GM21723 (cell line): ENCODE results near the gene DAND5.
"Not testable (repeated sequence)": the region's sequence is repeated elsewhere in the genome, so short reads cannot be mapped to it uniquely, and the experiment has no call there.

Experiments
- ATAC-seq: cut with Tn5 transposase; IDR thresholded peaks from one replicate; pipeline ENCODE4 v1.9.1; 2021; ENCODE audit warnings: mild to moderate bottlenecking, moderate library complexity; ENCODE audit not compliant: unreplicated experiment

DAND5 gene

DNA sequence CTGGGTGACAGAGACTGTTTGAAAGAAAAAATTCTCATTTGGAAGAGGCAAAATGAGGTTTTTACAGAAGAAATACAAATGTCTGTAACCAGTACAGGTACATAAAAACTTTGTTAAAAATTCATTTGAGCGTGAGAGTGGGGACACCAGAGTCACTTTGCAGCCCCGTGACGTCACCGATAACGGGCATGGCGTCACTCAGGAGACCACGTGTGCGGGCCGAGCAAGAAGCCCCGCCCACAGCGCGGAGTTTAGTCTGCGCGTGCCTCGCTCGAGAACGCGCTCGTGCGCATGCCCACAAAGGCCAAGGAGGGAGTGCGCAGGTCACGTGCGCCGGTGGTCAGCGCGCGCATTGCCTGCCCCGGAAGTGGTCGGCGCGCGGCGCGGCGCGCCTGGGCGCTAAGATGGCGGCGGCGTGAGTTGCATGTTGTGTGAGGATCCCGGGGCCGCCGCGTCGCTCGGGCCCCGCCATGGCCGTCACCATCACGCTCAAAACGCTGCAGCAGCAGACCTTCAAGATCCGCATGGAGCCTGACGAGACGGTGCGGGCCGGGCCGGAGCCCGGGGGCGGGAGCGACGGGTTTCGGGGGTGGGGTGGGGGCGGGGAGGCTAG, 23.8 kb upstream of the DAND5 start, which contains the start of gene RAD23A:
RAD23A (plus strand) TSS at position 384 of the 613 bp plus-strand sequence; CDS start at position 471, 87 bp downstream.
- peak; percentile 61 for ATAC-seq

DNA sequence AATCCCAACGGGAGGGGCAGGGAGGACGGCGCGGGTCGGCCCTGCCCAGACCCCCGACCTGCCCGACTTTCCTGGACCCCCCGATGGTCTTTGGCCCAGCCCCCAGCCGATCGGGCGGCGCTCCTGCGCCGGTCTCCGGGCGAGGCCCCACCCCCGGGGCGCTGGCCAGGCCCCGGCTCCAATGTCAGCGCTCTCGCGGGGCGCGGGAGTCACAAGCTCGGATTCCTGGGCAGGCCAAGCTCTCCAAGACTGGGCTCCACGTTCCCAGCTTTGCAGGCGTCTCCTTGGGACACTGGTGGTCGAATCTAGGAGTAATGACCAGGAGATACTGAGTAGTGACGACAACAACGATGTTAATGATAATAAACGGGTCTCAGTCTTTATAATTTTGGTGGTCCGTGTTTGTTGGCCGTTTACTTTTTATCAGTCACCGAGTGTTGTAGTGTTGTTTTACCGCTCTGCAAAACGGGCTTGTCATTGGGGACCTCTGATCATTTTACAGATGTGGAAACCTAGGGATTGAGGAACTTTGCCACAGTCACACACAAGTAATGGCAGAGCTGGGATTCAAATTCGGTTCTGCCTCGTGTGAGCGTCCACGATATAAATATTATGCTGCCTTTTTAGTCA, 23.2 kb upstream of the DAND5 start:
- peak; percentile 48 for ATAC-seq

DNA sequence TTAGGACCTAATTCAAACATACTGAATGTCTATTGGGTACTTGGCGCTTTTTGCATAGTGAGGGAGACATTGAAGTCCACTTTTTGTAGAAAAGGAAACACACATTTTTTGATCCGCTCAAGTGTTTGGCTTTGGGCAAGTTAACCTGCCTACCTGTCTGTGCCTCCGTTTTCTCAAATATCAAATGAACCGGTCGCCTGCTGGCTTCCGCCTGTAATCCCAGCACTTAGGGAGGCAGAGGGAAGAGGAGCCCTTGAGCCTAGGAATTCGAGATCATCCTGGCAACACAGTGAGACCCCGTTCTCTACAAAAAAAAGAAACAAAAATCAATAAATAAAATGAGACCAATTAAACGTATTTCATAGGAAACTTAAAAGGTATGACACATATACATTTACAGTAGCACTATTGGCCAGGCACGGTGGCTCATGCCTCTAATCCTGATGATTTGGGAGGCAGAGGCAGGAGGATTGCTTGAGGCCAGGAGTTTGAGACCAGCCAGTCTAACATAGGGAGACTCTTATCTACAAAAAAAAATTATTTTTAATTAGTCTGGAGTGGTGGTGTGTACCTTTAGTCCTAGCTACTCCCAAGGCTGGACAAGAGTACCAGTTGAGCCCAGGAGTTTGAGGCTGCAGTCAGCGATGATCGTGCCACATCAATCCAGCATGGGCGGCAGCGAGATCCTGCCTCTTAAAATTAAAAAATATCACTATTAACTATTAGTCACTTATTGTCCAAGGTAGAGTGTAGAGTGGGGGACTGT, 22.5 kb upstream of the DAND5 start:
- no peak for ATAC-seq

DNA sequence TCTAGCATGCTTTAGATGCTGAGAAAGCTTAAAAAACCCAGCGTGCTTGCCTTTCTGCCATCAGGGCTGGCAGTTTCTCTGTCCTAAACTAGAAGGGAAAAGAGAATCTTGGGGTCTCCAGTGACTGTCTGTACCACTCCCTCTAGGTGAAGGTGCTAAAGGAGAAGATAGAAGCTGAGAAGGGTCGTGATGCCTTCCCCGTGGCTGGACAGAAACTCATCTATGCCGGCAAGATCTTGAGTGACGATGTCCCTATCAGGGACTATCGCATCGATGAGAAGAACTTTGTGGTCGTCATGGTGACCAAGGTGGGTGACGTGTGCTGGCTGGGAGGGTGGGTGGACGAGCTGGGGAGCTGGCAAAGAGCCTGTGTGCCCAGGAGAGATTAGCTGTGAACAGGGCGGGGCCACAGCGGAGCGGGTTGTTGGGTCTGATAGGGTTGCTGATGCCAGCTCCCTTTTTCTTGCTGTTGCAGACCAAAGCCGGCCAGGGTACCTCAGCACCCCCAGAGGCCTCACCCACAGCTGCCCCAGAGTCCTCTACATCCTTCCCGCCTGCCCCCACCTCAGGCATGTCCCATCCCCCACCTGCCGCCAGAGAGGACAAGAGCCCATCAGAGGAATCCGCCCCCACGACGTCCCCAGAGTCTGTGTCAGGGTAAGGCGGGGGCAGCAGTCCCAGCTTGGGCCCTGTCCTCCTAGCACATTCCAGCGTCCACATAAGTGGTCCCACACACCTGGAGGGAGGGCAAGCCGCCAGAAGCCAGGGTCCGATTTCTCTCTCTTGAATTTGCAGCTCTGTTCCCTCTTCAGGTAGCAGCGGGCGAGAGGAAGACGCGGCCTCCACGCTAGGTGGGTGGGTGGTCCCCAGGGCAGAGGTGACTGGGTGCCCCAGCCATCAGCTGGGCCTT, 21.4 kb upstream of the DAND5 start:
- ATAC-seq: no peak

DNA sequence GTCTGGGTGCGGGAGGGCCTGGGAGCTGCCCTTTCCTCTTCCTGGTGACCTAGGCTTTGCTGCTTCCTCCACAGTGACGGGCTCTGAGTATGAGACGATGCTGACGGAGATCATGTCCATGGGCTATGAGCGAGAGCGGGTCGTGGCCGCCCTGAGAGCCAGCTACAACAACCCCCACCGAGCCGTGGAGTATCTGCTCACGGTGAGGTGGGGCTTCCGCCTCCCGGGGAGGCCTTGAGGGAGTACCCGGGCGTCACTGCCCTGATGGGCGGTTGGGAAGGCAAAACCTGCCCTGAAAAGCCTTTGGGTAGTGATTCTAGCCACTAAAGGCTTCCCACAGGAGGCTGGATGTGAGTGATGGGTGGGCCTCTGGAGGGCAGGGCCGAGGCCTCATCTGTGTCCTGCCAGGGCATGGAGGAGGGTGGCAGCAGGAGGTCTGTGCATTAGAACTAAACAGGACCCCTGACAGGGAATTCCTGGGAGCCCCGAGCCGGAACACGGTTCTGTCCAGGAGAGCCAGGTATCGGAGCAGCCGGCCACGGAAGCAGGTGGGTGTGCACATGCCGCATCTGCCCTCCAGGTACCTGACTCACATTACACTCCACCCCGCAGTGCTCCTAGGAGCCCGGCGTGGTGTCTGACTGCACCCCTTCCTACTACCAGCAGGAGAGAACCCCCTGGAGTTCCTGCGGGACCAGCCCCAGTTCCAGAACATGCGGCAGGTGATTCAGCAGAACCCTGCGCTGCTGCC, 20.6 kb upstream of the DAND5 start:
- no peak for ATAC-seq

DNA sequence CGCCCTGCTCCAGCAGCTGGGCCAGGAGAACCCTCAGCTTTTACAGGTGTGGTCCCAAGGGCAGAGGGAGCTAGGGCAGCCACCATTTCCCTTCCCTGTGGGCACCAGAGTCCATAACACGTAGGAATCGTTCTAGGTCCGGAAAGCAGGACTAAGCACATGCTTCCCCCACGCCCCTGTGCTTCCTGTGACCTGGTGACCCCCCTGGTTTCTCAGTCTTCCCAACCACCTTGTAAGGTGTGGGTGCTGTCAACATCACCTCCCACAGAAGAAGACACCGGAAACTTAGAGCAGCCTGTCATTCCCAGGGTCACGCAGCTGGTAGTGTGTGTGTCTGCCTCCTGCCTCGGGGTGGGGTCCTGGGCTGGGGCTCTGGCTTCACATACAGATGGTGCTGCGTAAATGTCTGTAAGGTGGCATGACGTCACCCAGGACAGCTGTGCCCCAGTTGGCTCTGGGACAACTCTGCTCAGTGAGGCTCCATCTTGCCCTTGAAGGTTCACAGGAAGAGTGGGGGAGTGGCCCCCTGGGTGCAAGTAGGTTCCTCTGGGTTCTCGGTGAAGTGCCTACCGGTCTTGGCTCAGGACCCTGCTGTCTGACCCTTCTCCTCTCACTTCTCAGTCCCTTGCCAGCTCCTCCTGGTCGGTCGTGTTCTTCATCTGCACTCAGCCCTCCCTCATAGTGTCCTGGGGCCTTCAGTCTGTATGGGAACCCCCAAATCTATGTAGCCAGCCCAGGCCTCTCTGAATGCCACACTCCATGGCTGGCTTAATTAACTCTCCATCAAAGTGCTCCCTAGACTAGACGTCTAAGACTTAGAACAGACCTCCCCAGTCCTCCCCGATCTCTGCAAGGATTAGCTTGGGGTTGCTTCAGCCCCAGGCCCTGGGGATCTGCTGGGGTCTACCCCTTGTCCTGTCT, 19.8 kb upstream of the DAND5 start:
- ATAC-seq: no peak

DNA sequence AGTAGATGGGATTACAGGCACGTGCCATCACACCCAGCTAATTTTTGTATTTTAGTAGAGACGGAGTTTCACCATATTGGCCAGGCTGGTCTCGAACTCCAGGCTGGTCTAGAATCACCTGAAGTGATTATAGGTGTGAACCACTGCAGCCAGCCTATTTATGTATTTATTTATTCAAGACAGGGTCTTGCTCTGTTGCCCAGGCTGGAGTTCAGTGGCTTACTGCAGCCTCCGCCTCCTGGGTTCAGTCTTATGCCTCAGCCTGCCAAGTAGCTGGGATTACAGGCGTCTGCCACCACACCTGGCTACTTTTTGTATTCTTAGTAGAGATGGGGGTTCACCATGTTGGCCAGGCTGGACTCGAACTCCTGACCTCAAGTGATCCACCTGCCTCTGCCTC, 17.3 kb upstream of the DAND5 start:
- not testable (repeated sequence) for ATAC-seq

DNA sequence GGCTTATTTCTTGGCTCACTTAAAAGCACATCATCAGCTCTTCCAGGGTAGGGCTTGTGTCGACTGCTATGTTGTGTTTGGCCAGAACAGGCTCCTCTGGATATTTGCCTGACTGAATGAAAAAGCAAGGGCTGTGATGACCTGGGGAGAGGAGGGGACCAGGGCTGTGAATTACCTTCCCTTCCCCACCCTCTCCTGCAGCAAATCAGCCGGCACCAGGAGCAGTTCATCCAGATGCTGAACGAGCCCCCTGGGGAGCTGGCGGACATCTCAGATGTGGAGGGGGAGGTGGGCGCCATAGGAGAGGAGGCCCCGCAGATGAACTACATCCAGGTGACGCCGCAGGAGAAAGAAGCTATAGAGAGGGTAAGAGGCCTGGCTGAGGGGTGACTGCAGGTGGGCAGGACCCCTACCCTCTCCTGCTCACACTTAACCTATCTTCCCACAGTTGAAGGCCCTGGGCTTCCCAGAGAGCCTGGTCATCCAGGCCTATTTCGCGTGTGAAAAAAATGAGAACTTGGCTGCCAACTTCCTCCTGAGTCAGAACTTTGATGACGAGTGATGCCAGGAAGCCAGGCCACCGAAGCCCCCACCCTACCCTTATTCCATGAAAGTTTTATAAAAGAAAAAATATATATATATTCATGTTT, 16.8 kb upstream of the DAND5 start:
- ATAC-seq: no peak

DNA sequence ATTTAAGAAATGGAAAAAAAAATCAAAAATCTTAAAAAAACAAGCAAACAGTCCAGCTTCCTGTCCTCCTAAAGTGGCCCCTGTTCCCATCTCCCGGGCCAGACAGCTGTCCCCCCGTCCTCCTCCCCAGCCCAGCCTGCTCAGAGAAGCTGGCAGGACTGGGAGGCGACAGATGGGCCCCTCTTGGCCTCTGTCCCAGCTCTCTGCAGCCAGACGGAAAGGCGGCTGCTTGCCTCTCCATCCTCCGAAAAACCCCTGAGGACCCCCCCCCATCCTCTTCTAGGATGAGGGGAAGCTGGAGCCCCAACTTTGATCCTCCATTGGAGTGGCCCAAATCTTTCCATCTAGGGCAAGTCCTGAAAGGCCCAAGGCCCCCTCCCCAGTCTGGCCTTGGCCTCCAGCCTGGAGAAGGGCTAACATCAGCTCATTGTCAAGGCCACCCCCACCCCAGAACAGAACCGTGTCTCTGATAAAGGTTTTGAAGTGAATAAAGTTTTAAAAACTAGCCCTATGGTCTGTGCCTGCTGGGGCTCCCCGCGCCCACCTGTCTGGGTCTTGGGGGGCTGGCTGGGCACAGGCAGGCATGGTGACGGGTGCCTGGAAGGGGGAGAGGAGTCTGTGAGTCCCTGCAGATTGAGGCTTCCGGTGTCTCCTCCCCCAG, 16.1 kb upstream of the DAND5 start:
- ATAC-seq: no peak

DNA sequence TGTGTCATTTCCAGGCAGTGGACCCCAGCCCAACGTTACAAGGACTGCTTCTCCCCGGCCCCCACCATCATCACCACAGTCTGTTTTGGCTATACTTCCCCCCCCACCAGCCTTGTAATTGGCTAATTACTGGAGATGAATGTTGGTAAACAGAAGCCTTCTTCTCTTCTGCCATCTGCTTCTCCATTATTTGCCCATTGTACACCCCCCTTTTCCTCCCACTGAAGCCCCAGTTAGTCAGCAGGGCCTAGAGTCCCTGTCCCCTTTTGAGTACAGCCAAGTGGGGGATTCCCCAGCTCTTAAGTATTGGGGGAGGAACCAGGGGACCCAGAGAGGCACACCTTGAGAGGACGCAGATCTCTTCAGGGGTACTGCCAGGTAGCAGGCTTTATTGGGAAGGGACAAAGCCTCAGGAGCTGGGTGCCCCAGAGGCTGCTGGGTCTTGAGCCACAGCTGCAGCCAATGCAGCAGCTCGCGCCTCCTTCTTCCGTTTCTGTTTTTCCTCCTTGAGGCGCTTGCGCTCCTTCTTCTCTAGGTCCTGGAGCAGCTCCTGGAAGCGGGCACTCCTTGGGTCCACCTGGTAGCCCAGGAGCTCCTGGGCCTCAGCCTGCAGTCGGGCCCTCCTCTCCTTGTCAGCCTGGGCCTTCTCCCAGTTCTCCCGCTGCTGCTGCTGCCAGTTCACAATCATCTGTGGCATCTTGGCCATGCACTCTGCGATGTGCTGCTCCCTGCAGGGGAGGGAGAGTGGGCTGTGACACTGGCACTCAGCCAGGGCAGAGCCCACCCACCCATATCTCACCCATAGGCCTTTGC, 15.4 kb upstream of the DAND5 start:
- ATAC-seq: no peak

DNA sequence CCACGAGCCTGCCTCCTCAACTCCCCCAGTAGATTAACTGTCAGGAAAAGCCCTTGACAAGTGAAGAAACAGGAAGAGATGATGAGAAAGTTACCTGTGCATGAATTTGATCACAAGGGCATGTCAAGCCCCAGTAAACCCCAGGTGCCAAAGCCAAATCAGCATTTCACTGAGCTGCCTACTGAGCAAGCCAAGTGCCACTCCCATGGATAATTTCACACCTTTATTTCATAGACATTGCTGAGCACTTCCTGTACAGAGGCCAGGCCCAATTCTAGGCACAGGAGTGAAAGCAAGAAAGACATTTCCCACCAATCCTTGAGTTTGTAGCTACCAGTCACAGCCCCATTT, 14.8 kb upstream of the DAND5 start:
- no peak for ATAC-seq

DNA sequence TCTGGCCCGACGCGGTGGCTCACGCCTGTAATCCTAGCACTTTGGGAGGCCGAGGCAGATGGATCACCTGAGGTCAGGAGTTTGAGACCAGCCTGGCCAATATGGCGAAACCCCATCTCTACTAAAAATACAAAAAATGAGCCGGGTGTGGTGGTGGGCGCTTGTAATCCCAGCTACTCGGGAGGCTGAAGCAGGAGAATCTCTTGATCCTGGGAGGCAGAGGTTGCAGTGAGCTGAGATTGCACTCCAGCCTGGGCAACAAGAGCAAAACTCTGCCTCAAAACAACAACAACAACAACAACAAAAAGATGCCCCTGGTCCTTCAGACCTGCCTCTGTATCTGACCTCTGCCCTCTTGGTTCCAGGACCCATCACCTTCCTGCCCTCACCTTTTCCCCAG, 13.8 kb upstream of the DAND5 start:
- ATAC-seq: not testable (repeated sequence)

DNA sequence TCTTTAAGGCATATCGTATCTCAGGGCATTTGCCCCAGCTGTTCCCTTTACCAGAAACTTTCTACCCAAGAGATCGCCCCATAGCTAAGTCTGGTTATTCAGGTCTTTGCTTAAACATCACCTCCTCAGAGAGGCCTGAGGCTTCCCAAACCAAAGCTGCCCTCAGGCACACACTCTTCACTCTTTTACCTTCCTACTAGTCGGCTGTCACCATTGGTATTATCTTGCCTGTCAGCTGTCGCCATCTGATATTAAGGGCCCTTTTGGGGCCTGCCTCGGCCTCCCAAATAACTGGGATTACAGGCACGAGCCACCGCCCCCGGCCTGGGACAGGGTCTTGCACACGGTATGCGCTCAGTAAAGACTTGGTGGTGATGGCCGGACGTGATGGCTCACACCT, 13.4 kb upstream of the DAND5 start:
- no peak for ATAC-seq

DNA sequence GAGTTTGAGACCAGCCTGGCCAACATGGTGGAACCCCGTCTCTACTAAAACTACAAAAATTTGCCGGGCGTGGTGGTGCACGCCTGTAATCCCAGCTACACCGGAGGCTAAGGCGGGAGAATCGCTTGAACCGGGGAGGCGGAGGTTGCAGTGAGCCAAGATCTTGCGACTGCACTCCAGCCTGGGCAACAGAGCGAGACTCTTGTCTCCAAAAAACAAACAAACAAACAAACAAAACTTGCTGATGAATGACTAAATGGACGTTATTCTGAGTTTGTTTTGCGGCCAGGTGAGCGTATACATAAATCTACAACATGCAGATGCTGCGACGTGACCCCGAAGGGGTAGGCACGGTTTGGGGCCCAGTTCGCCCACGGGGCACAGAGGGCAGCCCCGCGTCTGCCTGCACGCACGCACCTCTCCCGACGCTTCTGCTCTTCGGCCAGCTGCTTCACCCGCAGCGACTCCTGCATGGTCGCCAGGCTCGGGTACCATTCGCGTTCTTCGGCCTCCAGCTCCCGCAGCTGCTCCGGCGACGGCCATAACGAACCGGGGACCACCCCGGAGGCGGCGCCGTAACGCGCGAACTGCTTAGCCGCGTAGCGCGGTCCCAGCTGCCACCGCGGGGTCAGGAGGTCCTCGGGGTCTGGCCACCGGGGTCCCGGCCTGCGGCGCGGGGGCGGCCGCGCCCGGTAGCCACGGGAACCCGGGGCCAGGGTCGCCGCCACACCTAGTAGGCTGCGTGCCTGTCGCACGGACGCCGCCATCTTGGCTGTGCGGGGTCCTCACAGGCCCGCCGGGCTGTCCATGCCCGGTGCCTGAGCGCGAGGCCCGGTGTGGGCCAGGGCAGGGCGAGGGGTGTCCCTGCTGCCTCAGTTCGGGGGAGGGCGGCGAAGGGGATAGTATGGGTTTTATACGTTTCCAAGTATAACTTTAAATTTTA, 12.7 kb upstream of the DAND5 start, which contains the start of gene GADD45GIP1:
GADD45GIP1 (minus strand) TSS at position 778 of the 943 bp plus-strand sequence; CDS start at position 767, 11 bp downstream.
- ATAC-seq: peak; percentile 67

DNA sequence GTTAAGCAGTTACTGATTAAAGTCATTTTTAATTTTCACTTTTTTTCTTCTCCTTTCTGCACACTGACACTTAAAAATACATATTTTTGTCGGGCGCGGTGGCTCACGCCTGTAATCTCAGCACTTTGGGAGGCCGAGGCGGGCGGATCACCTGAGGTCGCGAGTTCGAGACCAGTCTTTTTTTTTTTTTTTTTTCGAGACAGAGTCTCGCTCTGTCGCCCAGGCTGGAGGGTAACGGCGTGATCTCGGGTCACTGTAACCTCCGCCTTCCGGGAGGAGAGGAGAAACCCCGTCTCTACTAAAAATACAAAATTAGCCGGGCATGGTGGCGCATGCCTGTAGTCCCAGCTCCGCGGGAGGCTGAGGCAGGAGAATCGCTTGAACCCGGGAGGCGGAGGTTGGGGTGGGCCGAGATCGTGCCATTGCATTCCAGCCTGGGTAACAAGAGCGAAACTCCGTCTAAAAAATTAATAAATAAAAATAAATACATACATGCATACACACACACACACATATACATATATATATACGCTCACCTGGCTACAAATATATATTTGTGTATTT, 11.9 kb upstream of the DAND5 start:
- not testable (repeated sequence) for ATAC-seq

DNA sequence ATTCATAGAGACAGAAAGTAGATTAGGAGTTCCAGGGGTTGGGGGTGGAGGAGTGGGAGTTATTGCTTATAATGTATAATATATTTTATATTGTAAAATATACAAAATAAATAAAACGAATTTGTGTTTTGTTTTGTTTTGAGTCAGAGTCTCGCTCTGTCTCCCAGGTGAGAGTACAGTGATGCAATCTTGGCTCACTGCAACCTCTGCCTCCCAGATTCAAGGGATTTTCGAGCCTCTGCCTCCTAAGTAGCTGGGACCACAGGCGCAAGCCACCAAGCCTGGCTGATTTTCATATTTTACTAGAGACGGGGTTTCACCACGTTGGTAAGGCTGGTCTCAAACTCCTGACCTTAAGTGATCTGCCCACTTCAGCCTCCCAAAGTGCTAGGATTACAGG, 9.9 kb upstream of the DAND5 start:
- no peak for ATAC-seq
